ENCODE data around the gene PLB1.

DNA sequence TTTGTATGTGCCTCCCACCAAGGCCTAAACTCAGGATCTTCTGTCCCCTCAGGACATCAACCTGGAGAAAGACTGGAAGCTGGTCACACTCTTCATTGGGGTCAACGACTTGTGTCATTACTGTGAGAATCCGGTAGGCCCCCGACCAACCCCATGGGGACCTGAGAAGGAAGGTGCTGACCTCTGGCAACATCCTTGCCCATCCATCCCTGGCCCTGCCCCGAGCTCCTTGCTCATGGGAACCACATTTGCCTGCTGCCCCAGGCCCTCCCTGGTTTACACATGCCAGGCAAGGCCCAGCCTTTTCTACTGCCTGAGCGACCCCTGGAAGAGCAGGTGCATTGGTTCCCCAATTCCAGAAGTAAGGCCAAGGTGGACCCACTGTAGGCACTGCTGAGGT lies 130.5 kb downstream of the PLB1 start:
- TF ChIP-seq, protein P1, sequence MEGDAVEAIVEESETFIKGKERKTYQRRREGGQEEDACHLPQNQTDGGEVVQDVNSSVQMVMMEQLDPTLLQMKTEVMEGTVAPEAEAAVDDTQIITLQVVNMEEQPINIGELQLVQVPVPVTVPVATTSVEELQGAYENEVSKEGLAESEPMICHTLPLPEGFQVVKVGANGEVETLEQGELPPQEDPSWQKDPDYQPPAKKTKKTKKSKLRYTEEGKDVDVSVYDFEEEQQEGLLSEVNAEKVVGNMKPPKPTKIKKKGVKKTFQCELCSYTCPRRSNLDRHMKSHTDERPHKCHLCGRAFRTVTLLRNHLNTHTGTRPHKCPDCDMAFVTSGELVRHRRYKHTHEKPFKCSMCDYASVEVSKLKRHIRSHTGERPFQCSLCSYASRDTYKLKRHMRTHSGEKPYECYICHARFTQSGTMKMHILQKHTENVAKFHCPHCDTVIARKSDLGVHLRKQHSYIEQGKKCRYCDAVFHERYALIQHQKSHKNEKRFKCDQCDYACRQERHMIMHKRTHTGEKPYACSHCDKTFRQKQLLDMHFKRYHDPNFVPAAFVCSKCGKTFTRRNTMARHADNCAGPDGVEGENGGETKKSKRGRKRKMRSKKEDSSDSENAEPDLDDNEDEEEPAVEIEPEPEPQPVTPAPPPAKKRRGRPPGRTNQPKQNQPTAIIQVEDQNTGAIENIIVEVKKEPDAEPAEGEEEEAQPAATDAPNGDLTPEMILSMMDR (conservative IDR thresholded peaks at IDR 0.05; ENCODE audit: low read length) = no peak
- TF ChIP-seq EZH2phosphoT487 (IDR thresholded peaks at IDR 0.05; ENCODE audit: borderline replicate concordance) = no peak
